Suppressor macrophage (primary cell): ENCODE data around the gene AKR1D1.
A peak's percentile ranks its signal among the peaks of the same experiment; 100 is the strongest.
"Not testable (repeated sequence)": the region's sequence is repeated elsewhere in the genome, so short reads cannot be mapped to it uniquely, and the experiment has no call there.

Experiments used
- DNase-seq, 4 experiments: peaks; one replicate each; pipeline ENCODE4 v3.0.0-alpha.2; 2020 to 2022

Gene AKR1D1

DNA sequence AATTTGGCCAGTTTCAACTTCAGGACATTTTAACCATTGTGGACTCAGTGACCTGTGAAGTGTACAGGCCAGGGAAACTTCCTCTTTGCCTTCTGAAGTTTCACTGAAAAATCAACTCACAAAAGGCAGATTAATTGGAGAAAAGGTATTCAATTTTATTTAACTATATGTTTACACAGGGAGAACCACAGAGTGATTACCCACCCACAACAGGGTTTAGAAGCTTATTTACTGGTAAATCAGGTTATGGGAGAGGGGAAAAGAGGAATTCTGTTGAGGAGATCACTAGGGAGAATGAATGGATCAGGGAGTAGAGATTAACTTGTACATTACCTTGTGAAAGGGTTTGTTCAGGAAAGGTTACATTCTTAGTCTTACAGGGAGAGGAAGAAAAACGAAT, 1.7 kb upstream of the AKR1D1 start:
- no peak for DNase-seq

DNA sequence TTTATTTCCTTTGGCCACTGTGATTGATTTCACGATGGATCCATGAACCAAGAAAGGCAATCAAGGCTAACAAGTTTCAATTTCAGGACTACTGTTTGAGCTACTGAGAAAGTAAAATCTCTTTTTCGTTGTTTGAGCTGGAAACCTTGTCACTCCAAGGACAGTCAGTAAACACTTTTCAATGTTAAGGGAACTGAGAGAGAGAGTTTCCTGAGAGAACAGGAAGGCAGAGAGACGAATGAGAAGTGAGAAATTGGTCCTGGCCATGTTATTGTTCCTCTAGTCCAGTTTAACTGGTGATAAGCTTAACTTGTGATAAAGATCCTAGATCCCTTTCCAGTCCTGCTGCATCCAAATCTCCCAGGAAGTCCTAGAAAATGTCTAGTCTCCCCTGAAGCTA, 909 bp upstream of the AKR1D1 start:
- peak in 1 of 4 experiments; percentile 28 for DNase-seq

DNA sequence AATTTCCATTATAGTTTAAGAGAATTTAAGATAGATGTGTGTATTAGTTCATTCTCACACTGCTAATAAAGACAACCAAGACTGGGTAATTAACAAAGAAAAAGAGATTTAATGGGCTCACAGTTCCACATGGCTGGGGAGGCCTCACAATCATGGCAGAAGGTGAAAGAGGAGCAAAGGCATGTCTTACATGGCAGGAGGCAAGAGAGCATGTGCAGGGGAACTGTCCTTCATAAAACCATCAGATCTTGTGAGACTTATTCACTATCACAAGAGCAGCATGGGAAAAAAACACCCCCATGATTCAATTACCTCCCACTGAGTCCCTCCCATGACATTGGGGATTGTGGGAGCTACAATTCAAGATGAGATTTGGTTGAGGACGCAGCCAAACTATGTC, 473 bp upstream of the AKR1D1 start:
- DNase-seq = not testable (repeated sequence)

GRCh38 chr7:138077809-138078208, 1.6 kb downstream of the AKR1D1 start:
- no peak for DNase-seq

- peak in 2 of 4 experiments; percentile 10 to 26 for DNase-seq
Observed at GRCh38 chr7:138079137-138079536, 2.9 kb downstream of the AKR1D1 start.

DNA sequence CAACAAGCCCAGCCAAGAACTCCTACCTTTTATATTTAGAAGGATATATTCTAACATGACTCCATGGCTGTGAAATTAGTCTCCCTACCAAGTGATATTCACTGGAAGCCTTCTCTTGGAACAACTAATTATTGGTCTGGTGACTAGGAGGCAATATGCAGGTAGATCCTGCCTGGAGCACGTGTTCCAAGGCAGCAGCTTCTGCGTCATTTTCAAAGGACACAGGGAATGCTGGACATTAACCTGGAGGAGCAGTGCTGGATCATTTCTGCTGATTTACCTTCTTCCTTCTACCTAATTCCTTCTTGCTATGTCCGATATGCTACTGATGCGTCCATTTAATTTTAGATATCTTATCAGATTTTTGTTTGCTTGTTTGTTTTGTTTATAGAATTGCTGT, 5.6 kb downstream of the AKR1D1 start:
- DNase-seq = no peak

- no peak for DNase-seq
Observed at GRCh38 chr7:138083859-138084258, 7.6 kb downstream of the AKR1D1 start.

- DNase-seq = no peak
Observed at GRCh38 chr7:138086563-138087270, 10.5 kb downstream of the AKR1D1 start.

GRCh38 chr7:138089080-138089901, 13.0 kb downstream of the AKR1D1 start:
- peak; percentile 13 to 62 (median 46) for DNase-seq

- peak; percentile 39 to 70 (median 51) for DNase-seq
Observed at GRCh38 chr7:138091032-138091431, 14.8 kb downstream of the AKR1D1 start.

DNA sequence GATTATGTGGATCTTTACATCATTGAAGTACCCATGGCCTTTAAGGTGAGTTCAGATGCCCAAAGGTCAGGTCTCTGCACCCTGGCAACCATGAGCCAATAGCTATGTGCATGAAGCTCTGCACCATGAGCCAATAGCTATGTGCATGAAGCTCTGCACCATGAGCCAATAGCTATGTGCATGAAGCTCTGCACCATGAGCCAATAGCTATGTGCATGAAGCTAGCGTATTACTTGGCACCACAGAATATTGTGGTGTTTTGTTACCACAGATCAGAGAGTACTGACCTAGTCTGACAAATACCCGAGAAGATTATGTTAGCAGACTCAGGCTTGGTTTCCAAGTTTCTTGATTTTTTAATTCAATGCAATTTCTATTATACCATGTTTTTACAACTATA, 15.6 kb downstream of the AKR1D1 start:
- DNase-seq = not testable (repeated sequence)

DNA sequence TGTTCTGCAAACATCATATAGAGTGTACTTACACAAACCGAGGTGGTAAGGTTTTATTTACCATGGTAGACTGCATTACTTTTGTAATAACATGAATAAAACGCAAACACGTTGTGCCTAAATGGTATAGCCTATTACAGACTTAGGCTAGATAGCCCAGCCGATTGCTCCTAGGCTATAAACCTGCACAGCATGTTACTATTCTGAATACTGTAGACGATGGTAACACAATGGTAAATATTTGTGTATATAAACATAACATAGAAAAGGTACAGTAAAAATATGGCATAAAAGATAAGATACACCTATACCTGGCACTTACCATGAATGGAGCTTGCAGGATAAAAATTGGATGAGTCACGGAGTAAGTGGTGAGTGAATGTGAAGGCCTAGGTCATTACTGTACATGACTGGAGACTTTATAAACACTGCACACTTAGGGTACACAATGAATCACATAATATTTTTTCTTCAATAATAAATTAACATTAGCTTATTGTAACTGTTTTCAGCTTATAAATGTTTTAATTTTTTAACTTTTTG, 16.3 kb downstream of the AKR1D1 start:
- no peak for DNase-seq

- no peak for DNase-seq
Observed at GRCh38 chr7:138095972-138096935, 20.0 kb downstream of the AKR1D1 start.

GRCh38 chr7:138097064-138097741, 20.9 kb downstream of the AKR1D1 start:
- DNase-seq = peak; percentile 58 to 77 (median 67)

GRCh38 chr7:138099813-138100212, 23.6 kb downstream of the AKR1D1 start:
- no peak for DNase-seq

DNA sequence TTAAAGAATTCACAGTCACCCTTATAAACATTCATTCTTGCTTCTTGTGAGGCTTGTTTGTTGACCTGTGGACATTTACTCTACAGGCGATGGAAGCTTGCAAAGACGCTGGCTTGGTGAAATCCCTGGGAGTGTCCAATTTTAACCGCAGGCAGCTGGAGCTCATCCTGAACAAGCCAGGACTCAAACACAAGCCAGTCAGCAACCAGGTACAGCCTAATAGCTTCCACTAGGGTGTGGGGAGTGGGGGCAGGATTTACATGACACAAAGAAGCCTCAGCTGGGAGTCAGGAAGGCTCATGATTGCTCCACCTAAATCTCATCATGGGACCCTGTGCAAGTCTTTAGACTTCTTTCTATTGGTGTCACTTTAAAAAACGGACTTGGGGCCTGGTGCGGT, 29.0 kb downstream of the AKR1D1 start:
- no peak for DNase-seq

GRCh38 chr7:138115047-138115446, 38.8 kb downstream of the AKR1D1 start:
- no peak for DNase-seq

GRCh38 chr7:138116141-138116540, 39.9 kb downstream of the AKR1D1 start:
- DNase-seq = peak; percentile 48 to 74 (median 63)

DNA sequence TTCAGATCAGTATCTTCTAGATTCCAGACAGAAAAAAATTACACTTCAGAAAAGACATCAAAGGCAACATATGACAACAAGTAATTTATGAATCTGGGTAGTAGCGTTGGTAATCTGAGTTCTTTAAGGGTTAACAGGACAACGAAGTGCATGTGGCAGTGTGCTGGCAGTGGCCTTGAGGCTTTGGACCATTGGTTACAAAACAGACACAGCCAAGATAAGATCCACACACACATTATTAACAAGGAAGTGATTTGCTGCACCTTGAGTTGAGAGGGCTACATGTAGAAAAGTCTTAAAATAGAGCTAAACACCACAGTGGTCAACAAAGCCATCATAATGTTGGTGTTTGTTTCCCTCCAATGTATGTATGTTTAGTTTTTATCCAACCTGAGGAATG, 40.6 kb downstream of the AKR1D1 start:
- no peak for DNase-seq

GRCh38 chr7:138120140-138120827, 44.0 kb downstream of the AKR1D1 start:
- DNase-seq = no peak

DNA sequence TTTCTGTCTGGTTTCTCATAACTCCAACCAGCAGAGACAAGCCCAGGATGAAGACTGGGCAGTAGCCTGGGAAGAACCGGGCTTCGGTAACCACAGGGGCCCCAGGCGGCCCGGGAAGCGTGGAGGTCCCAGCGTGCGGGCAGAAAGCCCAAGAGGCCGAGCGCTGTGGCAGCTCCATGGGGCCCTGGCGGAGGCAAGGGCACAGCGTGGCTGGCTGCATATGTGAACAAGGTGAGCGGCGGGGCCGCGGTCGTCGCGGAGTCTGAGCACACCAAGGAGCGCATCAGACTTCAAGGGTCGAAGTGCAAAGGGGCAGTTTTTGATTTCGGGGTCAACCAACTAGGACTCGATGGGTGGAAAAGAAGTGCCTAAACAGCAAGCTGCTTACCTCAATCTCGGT, 45.9 kb downstream of the AKR1D1 start:
- no peak for DNase-seq
